ENCODE results near the gene TRMT13. TPM values are rescaled to one million over a fixed set of nuclear protein-coding genes. Genes with fewer than 3 reads are reported as not detected.

TRMT13 gene
- total RNA-seq, 1 donor from 2014 or later = 11.4 TPM

GRCh38 chr1:100101564-100101963 lies 31.4 kb upstream of the TRMT13 start:
- Mint-ChIP-seq H3K4me1 (ENCODE audit: low read depth, unreplicated experiment) (no peaks in the 10 kb centered on the region), H3K4me3 (ENCODE audit: unreplicated experiment) (no peak overlapping the region), H3K9me3 (ENCODE audit: unreplicated experiment) (peaks cover 1% of the 10 kb centered on the region), H3K36me3 (ENCODE audit: unreplicated experiment) (no peaks in the 10 kb centered on the region), H3K27me3 (ENCODE audit: unreplicated experiment) (no peaks in the 10 kb centered on the region), H3K27ac (ENCODE audit: unreplicated experiment) (no peak overlapping the region)
- no peak for TF ChIP-seq CTCF (IDR thresholded peaks at IDR 0.05; ENCODE audit: partially characterized antibody, unreplicated experiment)
- DNase-seq = no peak

- no peak for TF ChIP-seq CTCF (IDR thresholded peaks at IDR 0.05; ENCODE audit: partially characterized antibody, unreplicated experiment)
- no peak for DNase-seq
- H3K4me1 Mint-ChIP-seq (ENCODE audit: low read depth, unreplicated experiment) = no peaks in the 10 kb centered on the region
- H3K4me3 Mint-ChIP-seq (ENCODE audit: unreplicated experiment) = no peak overlapping the region
- H3K27me3 Mint-ChIP-seq (ENCODE audit: unreplicated experiment) = no peaks in the 10 kb centered on the region
- no peak overlapping the region for H3K27ac Mint-ChIP-seq (ENCODE audit: unreplicated experiment)
- no peaks in the 10 kb centered on the region for H3K36me3 Mint-ChIP-seq (ENCODE audit: unreplicated experiment)
- H3K9me3 Mint-ChIP-seq (ENCODE audit: unreplicated experiment) = no peaks in the 10 kb centered on the region
Measured at GRCh38 chr1:100107696-100108095, 25.3 kb upstream of the TRMT13 start.

GRCh38 chr1:100109554-100110066 lies 23.4 kb upstream of the TRMT13 start:
- Mint-ChIP-seq H3K27me3 (ENCODE audit: unreplicated experiment) (no peaks in the 10 kb centered on the region), H3K4me3 (ENCODE audit: unreplicated experiment) (no peak overlapping the region), H3K9me3 (ENCODE audit: unreplicated experiment) (no peaks in the 10 kb centered on the region), H3K36me3 (ENCODE audit: unreplicated experiment) (no peaks in the 10 kb centered on the region), H3K27ac (ENCODE audit: unreplicated experiment) (no peak overlapping the region), H3K4me1 (ENCODE audit: low read depth, unreplicated experiment) (no peaks in the 10 kb centered on the region)
- no peak for DNase-seq
- no peak for TF ChIP-seq CTCF (IDR thresholded peaks at IDR 0.05; ENCODE audit: partially characterized antibody, unreplicated experiment)

GRCh38 chr1:100115524-100115923 lies 17.4 kb upstream of the TRMT13 start:
- H3K4me1 Mint-ChIP-seq (ENCODE audit: low read depth, unreplicated experiment) = no peaks in the 10 kb centered on the region
- H3K4me3 Mint-ChIP-seq (ENCODE audit: unreplicated experiment) = no peak overlapping the region
- no peak for TF ChIP-seq CTCF (IDR thresholded peaks at IDR 0.05; ENCODE audit: partially characterized antibody, unreplicated experiment)
- no peaks in the 10 kb centered on the region for H3K9me3 Mint-ChIP-seq (ENCODE audit: unreplicated experiment)
- H3K27me3 Mint-ChIP-seq (ENCODE audit: unreplicated experiment) = no peaks in the 10 kb centered on the region
- DNase-seq = no peak
- H3K36me3 Mint-ChIP-seq (ENCODE audit: unreplicated experiment) = no peaks in the 10 kb centered on the region
- H3K27ac Mint-ChIP-seq (ENCODE audit: unreplicated experiment) = no peak overlapping the region

GRCh38 chr1:100122177-100122576 lies 10.8 kb upstream of the TRMT13 start:
- TF ChIP-seq CTCF (IDR thresholded peaks at IDR 0.05; ENCODE audit: partially characterized antibody, unreplicated experiment) = no peak
- Mint-ChIP-seq H3K9me3 (ENCODE audit: unreplicated experiment) (no peaks in the 10 kb centered on the region), H3K27ac (ENCODE audit: unreplicated experiment) (no peak overlapping the region)

More at GRCh38 chr1:100122177-100122576, 10.8 kb upstream of the TRMT13 start:
- no peak for DNase-seq
- Mint-ChIP-seq H3K27me3 (ENCODE audit: unreplicated experiment) (no peaks in the 10 kb centered on the region), H3K4me3 (ENCODE audit: unreplicated experiment) (no peak overlapping the region), H3K4me1 (ENCODE audit: low read depth, unreplicated experiment) (no peaks in the 10 kb centered on the region), H3K36me3 (ENCODE audit: unreplicated experiment) (no peaks in the 10 kb centered on the region)

Measured in glutamatergic neuron (in vitro differentiated cells).